ENCODE measurements around the gene LPP.

Gene LPP

DNA sequence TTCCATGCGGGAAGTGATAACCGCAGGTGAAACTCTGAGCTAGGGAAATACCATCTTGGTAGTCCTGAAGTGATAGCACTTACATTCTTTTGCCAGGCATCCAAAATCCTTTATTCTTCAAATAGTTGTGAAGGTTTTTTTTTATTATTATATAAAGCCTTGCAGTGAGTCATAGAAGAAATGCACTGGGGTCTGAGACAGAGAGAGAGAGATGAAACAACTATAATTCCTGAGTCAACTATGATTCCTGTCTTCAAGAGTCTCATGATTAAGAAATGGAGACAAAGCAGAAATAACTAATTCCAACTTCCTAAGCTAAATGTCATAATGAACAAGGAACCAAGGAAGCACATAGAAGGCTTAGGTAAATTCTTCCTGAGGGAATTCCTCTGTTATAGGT, 495.6 kb downstream of the LPP start:
- Histone ChIP-seq H3K4me2 (ENCODE audit: low read length) (no peak overlapping the region), H3K27ac (ENCODE audit: low read depth, low read length) (no peak overlapping the region), H3K27me3 (ENCODE audit: insufficient read depth, low read length, poor library complexity) (no peaks in the 10 kb centered on the region), H3K56ac (ENCODE audit: low read length) (no peak overlapping the region), H3K36me3 (ENCODE audit: control insufficient read depth, insufficient read depth, low read length) (no peaks in the 10 kb centered on the region), H3K4me1 (ENCODE audit: control insufficient read depth, low read depth, low read length) (no peaks in the 10 kb centered on the region), H4K8ac (ENCODE audit: low read depth, low read length) (no peak overlapping the region), H3K9ac (ENCODE audit: low read length) (no peak overlapping the region), H3K79me1 (ENCODE audit: low read length) (no peaks in the 10 kb centered on the region), H2BK15ac (replicated peaks; ENCODE audit: low read depth) (no peak overlapping the region), H2BK5ac (ENCODE audit: low read length) (no peak overlapping the region), H2AK5ac (ENCODE audit: low read length) (no peak overlapping the region), H3K23ac (ENCODE audit: low read length) (no peak overlapping the region), H4K5ac (ENCODE audit: low read length) (no peak overlapping the region), H3K4me3 (ENCODE audit: low read length) (no peak overlapping the region), H3K79me2 (ENCODE audit: control insufficient read depth, insufficient read depth, low read length) (no peaks in the 10 kb centered on the region), H2BK120ac (ENCODE audit: low read depth, low read length) (no peak overlapping the region), H3K4ac (ENCODE audit: low read depth, low read length) (no peak overlapping the region), H3K18ac (ENCODE audit: low read length) (no peak overlapping the region)
- no CpG with 5 or more reads among the region's 2 CpGs for WGBS (ENCODE audit: extremely low coverage, insufficient coverage, low lambda C conversion rate)
- DNase-seq = no peak

DNA sequence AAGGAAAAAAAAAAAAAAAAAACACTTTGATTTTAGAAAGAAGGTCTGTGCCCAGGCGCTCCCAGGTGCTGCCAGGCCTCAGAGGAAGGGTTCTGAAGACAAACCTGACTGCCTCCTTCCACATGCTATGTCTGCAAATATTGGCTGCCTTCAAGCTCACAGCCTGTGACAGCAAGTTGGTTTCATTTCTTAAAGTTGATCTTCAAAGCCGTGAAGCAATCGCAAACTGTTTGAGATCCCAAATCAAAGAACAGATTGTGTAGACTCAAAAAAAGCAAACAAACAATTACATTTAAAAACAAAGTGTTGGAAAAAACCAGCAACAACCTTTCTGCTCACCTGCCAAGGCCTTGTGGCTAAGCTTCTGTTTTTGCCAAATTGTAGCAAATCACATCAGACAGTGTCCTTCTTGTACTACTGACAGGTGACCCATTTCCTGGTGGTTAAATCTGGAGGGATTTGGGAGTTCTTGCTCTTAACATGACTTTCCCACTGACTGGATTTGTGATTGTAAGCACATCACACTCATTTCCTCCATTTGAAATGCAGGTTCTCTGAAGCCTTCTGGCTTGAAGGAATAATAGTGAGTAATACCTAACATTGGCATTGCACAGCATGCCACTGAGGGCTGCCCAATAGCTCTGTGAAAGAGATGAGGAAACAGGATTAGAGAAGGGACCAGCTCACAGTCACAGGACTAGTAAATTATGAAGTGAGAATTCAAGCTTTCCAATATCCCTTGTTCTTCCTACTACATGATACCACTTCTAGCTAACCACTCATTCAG, 502.4 kb downstream of the LPP start:
- no peak overlapping the region for H3K9ac ChIP-seq (ENCODE audit: low read length)
- no peak overlapping the region for H2BK120ac ChIP-seq (ENCODE audit: low read depth, low read length)
- H4K5ac ChIP-seq (ENCODE audit: low read length) = no peak overlapping the region
- H3K23ac ChIP-seq (ENCODE audit: low read length) = no peak overlapping the region
- no peak overlapping the region for H3K56ac ChIP-seq (ENCODE audit: low read length)
- no peak for DNase-seq
- no peak overlapping the region for H3K4me3 ChIP-seq (ENCODE audit: low read length)
- no peak overlapping the region for H3K27ac ChIP-seq (ENCODE audit: low read depth, low read length)
- no peak overlapping the region for H2AK5ac ChIP-seq (ENCODE audit: low read length)
- H3K36me3 ChIP-seq (ENCODE audit: control insufficient read depth, insufficient read depth, low read length) = no peaks in the 10 kb centered on the region
- H4K8ac ChIP-seq (ENCODE audit: low read depth, low read length) = no peak overlapping the region
- no peaks in the 10 kb centered on the region for H3K79me1 ChIP-seq (ENCODE audit: low read length)
- no peaks in the 10 kb centered on the region for H3K79me2 ChIP-seq (ENCODE audit: control insufficient read depth, insufficient read depth, low read length)
- H2BK5ac ChIP-seq (ENCODE audit: low read length) = no peak overlapping the region
- H3K4me2 ChIP-seq (ENCODE audit: low read length) = no peak overlapping the region
- no peak overlapping the region for H3K18ac ChIP-seq (ENCODE audit: low read length)
- no CpG with 5 or more reads among the region's 3 CpGs for WGBS (ENCODE audit: extremely low coverage, insufficient coverage, low lambda C conversion rate)
- H2BK15ac ChIP-seq (replicated peaks; ENCODE audit: low read depth) = no peak overlapping the region
- no peaks in the 10 kb centered on the region for H3K27me3 ChIP-seq (ENCODE audit: insufficient read depth, low read length, poor library complexity)
- no peaks in the 10 kb centered on the region for H3K4me1 ChIP-seq (ENCODE audit: control insufficient read depth, low read depth, low read length)
- no peak overlapping the region for H3K4ac ChIP-seq (ENCODE audit: low read depth, low read length)

DNA sequence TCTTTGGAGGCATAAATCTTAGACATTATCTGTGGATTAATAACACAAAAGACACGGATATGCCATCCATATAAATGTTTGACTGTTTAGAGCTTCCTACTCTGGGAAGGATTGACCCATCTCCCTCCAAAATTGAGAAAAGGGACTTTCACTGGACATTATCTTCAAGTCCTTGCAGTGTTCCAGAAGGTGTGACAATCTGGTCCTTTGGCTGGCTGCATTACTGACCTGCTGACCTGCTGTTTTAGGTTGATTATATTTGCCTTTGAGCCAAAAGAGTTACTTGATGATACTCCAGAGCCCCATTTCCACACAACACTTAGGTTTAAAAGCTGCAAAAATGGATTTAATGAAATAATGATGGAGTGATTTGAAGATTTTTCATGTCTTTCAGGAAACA, 504.6 kb downstream of the LPP start:
- Histone ChIP-seq H4K8ac (ENCODE audit: low read depth, low read length) (no peak overlapping the region), H2BK15ac (replicated peaks; ENCODE audit: low read depth) (no peak overlapping the region), H2BK120ac (ENCODE audit: low read depth, low read length) (no peak overlapping the region), H3K36me3 (ENCODE audit: control insufficient read depth, insufficient read depth, low read length) (no peaks in the 10 kb centered on the region), H4K5ac (ENCODE audit: low read length) (no peak overlapping the region), H3K79me1 (ENCODE audit: low read length) (no peaks in the 10 kb centered on the region), H2AK5ac (ENCODE audit: low read length) (no peak overlapping the region), H3K9ac (ENCODE audit: low read length) (no peak overlapping the region), H3K4me1 (ENCODE audit: control insufficient read depth, low read depth, low read length) (no peaks in the 10 kb centered on the region), H3K27ac (ENCODE audit: low read depth, low read length) (no peak overlapping the region), H3K18ac (ENCODE audit: low read length) (no peak overlapping the region), H2BK5ac (ENCODE audit: low read length) (no peak overlapping the region), H3K27me3 (ENCODE audit: insufficient read depth, low read length, poor library complexity) (no peaks in the 10 kb centered on the region), H3K4ac (ENCODE audit: low read depth, low read length) (no peak overlapping the region), H3K79me2 (ENCODE audit: control insufficient read depth, insufficient read depth, low read length) (no peaks in the 10 kb centered on the region), H3K56ac (ENCODE audit: low read length) (no peak overlapping the region), H3K23ac (ENCODE audit: low read length) (no peak overlapping the region), H3K4me2 (ENCODE audit: low read length) (no peak overlapping the region), H3K4me3 (ENCODE audit: low read length) (no peak overlapping the region)
- no CpG with 5 or more reads among the region's 1 CpG for WGBS (ENCODE audit: extremely low coverage, insufficient coverage, low lambda C conversion rate)
- DNase-seq = no peak

DNA sequence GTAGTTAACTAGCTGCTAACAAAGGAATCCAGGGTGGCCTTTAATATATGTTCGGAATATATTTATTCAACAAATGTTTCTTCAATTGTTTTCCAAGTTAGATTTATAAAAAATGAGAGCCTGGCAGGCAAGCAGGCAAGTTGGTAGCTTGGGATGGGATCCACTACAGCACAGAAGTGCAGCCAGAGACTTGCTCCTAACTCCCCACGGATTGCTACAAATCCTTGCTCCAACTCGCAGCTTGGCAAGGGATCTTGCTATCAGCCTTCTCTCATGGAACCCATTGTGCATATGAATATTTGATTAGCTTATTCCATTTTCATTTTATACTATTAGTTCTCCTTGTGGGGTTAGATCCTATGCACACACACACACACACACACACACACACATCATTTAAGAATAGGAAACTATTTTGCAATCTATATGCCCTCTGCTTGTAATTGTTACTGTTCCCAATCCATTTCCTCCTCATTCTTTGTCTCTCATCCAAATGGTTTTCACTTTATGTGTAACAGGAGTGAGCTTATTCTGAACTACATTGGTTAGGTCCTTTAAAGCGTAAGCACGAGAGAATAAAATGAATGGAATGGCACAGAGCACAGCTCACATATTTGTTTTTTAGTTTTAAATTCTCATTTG, 505.6 kb downstream of the LPP start:
- no peak overlapping the region for H3K4me3 ChIP-seq (ENCODE audit: low read length)
- H3K18ac ChIP-seq (ENCODE audit: low read length) = no peak overlapping the region
- no peaks in the 10 kb centered on the region for H3K27me3 ChIP-seq (ENCODE audit: insufficient read depth, low read length, poor library complexity)
- no peaks in the 10 kb centered on the region for H3K79me1 ChIP-seq (ENCODE audit: low read length)
- H3K56ac ChIP-seq (ENCODE audit: low read length) = no peak overlapping the region
- no peak overlapping the region for H3K4ac ChIP-seq (ENCODE audit: low read depth, low read length)
- H3K27ac ChIP-seq (ENCODE audit: low read depth, low read length) = no peak overlapping the region
- H4K8ac ChIP-seq (ENCODE audit: low read depth, low read length) = no peak overlapping the region
- H3K4me2 ChIP-seq (ENCODE audit: low read length) = no peak overlapping the region
- no peak overlapping the region for H2BK120ac ChIP-seq (ENCODE audit: low read depth, low read length)
- H3K4me1 ChIP-seq (ENCODE audit: control insufficient read depth, low read depth, low read length) = no peaks in the 10 kb centered on the region
- no peak overlapping the region for H2BK15ac ChIP-seq (replicated peaks; ENCODE audit: low read depth)
- no peak overlapping the region for H2AK5ac ChIP-seq (ENCODE audit: low read length)
- H3K36me3 ChIP-seq (ENCODE audit: control insufficient read depth, insufficient read depth, low read length) = no peaks in the 10 kb centered on the region
- WGBS (ENCODE audit: extremely low coverage, insufficient coverage, low lambda C conversion rate) = no CpG with 5 or more reads among the region's 5 CpGs
- no peak overlapping the region for H3K23ac ChIP-seq (ENCODE audit: low read length)
- H3K9ac ChIP-seq (ENCODE audit: low read length) = no peak overlapping the region
- H2BK5ac ChIP-seq (ENCODE audit: low read length) = no peak overlapping the region
- no peak overlapping the region for H4K5ac ChIP-seq (ENCODE audit: low read length)
- no peak for DNase-seq
- H3K79me2 ChIP-seq (ENCODE audit: control insufficient read depth, insufficient read depth, low read length) = no peaks in the 10 kb centered on the region

DNA sequence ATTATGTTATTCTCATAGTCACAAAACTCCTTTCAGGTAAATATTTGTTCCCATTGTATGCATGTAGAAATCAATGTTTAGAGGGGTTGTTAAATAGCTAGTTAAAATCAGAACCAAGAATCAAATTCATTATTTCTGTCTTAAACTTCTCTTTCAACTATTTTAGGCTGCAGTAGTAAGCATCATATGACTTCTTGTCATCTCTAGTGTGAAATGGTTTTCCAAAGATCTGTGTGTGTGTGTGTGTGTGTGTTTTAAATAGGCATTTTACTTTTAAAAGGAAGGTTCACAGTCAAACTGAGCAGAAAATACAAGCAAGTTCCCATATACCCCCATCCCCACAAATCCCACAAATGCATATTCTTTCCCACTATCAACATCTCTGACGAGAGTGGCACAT, 506.5 kb downstream of the LPP start:
- H3K4me3 ChIP-seq (ENCODE audit: low read length) = no peak overlapping the region
- no peak overlapping the region for H4K5ac ChIP-seq (ENCODE audit: low read length)
- H3K36me3 ChIP-seq (ENCODE audit: control insufficient read depth, insufficient read depth, low read length) = no peaks in the 10 kb centered on the region
- no peak overlapping the region for H2BK120ac ChIP-seq (ENCODE audit: low read depth, low read length)
- WGBS (ENCODE audit: extremely low coverage, insufficient coverage, low lambda C conversion rate) = no CpG with 5 or more reads among the region's 1 CpG
- no peak overlapping the region for H4K8ac ChIP-seq (ENCODE audit: low read depth, low read length)
- H3K79me1 ChIP-seq (ENCODE audit: low read length) = no peaks in the 10 kb centered on the region
- H2BK15ac ChIP-seq (replicated peaks; ENCODE audit: low read depth) = no peak overlapping the region
- no peaks in the 10 kb centered on the region for H3K79me2 ChIP-seq (ENCODE audit: control insufficient read depth, insufficient read depth, low read length)
- no peak overlapping the region for H2AK5ac ChIP-seq (ENCODE audit: low read length)
- no peak overlapping the region for H3K9ac ChIP-seq (ENCODE audit: low read length)
- H2BK5ac ChIP-seq (ENCODE audit: low read length) = no peak overlapping the region
- H3K18ac ChIP-seq (ENCODE audit: low read length) = no peak overlapping the region
- no peaks in the 10 kb centered on the region for H3K27me3 ChIP-seq (ENCODE audit: insufficient read depth, low read length, poor library complexity)
- H3K27ac ChIP-seq (ENCODE audit: low read depth, low read length) = no peak overlapping the region
- H3K4me1 ChIP-seq (ENCODE audit: control insufficient read depth, low read depth, low read length) = no peaks in the 10 kb centered on the region
- H3K23ac ChIP-seq (ENCODE audit: low read length) = no peak overlapping the region
- H3K4me2 ChIP-seq (ENCODE audit: low read length) = no peak overlapping the region
- no peak for DNase-seq
- H3K4ac ChIP-seq (ENCODE audit: low read depth, low read length) = no peak overlapping the region
- H3K56ac ChIP-seq (ENCODE audit: low read length) = no peak overlapping the region
